B cell (primary cell): ENCODE measurements around the gene SRSF6.

Experiments
- CTCF ChIP-seq: fragments of 200-600 bp; IDR thresholded peaks from one replicate; pipeline ENCODE4 v1.8.0; 2022; ENCODE audit warnings: antibody characterized with exemption, mild to moderate bottlenecking
- EZH2 ChIP-seq: IDR thresholded peaks from 2 replicates; pipeline ENCODE4 v1.6.1; 2012; ENCODE audit warnings: borderline replicate concordance, low read depth, mild to moderate bottlenecking, moderate library complexity, low read length; ENCODE audit not compliant: insufficient read depth, poor library complexity, severe bottlenecking

DNA sequence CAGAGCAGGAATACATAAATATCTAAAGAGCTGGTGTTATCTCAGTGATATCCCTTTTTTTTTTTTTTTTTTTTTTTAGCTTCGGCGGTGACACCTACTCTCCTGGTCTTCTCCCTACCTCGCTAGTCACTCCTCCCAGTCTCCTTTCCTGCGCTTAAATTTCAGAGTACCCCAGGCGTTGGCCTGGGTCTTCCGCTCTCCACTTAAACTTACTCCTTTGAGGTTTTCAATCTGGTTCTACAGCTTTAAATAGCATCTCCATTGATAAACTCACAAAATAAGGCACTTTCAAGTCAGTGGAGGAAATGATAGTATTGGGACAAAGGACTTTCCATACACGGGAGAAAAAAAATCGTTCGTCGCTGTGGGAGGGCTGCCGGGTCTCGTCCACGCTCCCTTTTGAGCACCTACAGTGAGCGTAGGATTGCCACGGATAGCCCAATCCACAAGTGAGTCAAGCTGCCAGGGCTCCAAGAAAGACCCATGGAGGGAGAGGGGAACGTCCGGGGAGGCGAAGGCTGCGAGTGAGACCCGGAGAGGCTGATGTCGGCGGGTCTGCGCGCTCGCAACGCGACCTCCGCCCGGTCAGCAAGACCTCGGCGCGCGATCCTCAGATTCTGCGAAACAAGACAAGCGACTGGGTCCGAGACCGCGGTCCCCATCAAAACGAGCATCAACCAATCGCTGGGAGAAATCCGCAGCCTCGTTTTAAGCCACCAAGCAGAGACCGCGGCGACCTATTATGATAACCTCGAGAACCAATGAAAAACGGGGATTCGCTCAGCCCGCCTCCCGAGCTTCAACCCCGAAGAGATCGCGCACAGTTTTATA lies 672 bp upstream of the SRSF6 start:
- no peak for TF ChIP-seq CTCF
- no peak for TF ChIP-seq EZH2
